BE2C (cell line): ENCODE results near the gene BTN1A1.

ENCODE experiments used
- DNase-seq: peaks from one replicate; pipeline ENCODE4 v3.0.0-alpha.2; 2020
- H3K27me3 ChIP-seq: fragments of 250-450 bp; sonication (Bioruptor Pico); 2 replicates; pipeline ENCODE4 v1.5.1; 2020; ENCODE audit warnings: mild to moderate bottlenecking
- H3K36me3 ChIP-seq: fragments of 250-450 bp; sonication (Bioruptor Pico); 2 replicates; pipeline ENCODE4 v1.5.1; 2020; ENCODE audit warnings: mild to moderate bottlenecking
- H3K4me1 ChIP-seq: fragments of 250-450 bp; sonication (Bioruptor Pico); 2 replicates; pipeline ENCODE4 v1.5.1; 2020
- H3K4me3 ChIP-seq: 2 replicates; pipeline ENCODE4 v1.5.1; 2011; ENCODE audit warnings: low read depth, low read length
- H3K9me3 ChIP-seq: fragments of 250-450 bp; sonication (Bioruptor Pico); 2 replicates; pipeline ENCODE4 v1.5.1; 2020
- CTCF ChIP-seq: IDR thresholded peaks from 2 replicates; pipeline ENCODE4 v1.5.1; 2012; ENCODE audit warnings: mild to moderate bottlenecking, low read depth, low read length

The BTN1A1 gene

GRCh38 chr6:26550250-26550993 lies 50.3 kb downstream of the BTN1A1 start:
- H3K36me3 ChIP-seq = peaks cover 3% of the 10 kb centered on the region; the same call in 1 of the 2 replicates
- TF ChIP-seq CTCF = no peak
- DNase-seq = peak; percentile 84
- H3K27me3 ChIP-seq = no peaks in the 10 kb centered on the region
- H3K4me1 ChIP-seq = no peaks in the 10 kb centered on the region
- H3K4me3 ChIP-seq = peak overlapping the region; percentile 72
- H3K9me3 ChIP-seq = no peaks in the 10 kb centered on the region

DNA sequence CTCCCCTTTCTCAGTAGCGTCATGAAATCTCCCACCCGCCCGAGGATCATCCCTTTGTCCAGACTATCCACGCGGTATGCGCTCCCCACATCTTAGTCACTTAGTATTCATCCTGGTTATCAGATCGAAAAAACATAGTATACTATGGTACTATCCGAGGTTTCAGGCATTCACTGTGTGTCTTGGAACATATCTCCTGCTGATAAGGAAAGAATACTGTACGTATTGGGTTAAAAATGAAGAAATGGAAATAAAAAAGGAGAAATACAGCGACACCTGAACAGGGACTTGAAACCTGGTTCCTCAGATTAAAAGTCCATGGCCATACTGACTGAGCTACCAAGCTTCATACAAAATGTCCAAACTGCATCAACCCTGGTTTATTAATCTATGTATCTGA lies 52.1 kb downstream of the BTN1A1 start:
- H3K4me1 ChIP-seq = no peaks in the 10 kb centered on the region

GRCh38 chr6:26552640-26553188 lies 52.6 kb downstream of the BTN1A1 start:
- H3K27me3 ChIP-seq = no peaks in the 10 kb centered on the region
- DNase-seq = no peak
- no peak for TF ChIP-seq CTCF

More for the DNA sequence above, 52.1 kb downstream of the BTN1A1 start:
- DNase-seq = no peak
- Histone ChIP-seq H3K36me3 (no peaks in the 10 kb centered on the region), H3K4me3 (peak overlapping the region; percentile 88), H3K9me3 (no peaks in the 10 kb centered on the region), H3K27me3 (no peaks in the 10 kb centered on the region)
- no peak for TF ChIP-seq CTCF

GRCh38 chr6:26553264-26553634 lies 53.1 kb downstream of the BTN1A1 start:
- Histone ChIP-seq H3K36me3 (no peaks in the 10 kb centered on the region), H3K4me1 (no peaks in the 10 kb centered on the region), H3K9me3 (no peaks in the 10 kb centered on the region), H3K4me3 (peak overlapping the region; percentile 88), H3K27me3 (no peaks in the 10 kb centered on the region)
- TF ChIP-seq CTCF = no peak
- peak; percentile 69 for DNase-seq

More at GRCh38 chr6:26552640-26553188, 52.6 kb downstream of the BTN1A1 start:
- Histone ChIP-seq H3K4me3 (peak overlapping the region; percentile 88), H3K36me3 (no peaks in the 10 kb centered on the region), H3K4me1 (no peaks in the 10 kb centered on the region), H3K9me3 (no peaks in the 10 kb centered on the region)

GRCh38 chr6:26553635-26554446 lies 53.7 kb downstream of the BTN1A1 start:
- peak; percentile 68 for DNase-seq
- no peak for TF ChIP-seq CTCF
- no peaks in the 10 kb centered on the region for H3K27me3 ChIP-seq
- H3K9me3 ChIP-seq = no peaks in the 10 kb centered on the region
- H3K4me3 ChIP-seq = peak overlapping the region; percentile 88
- H3K36me3 ChIP-seq = no peaks in the 10 kb centered on the region
- no peaks in the 10 kb centered on the region for H3K4me1 ChIP-seq

DNA sequence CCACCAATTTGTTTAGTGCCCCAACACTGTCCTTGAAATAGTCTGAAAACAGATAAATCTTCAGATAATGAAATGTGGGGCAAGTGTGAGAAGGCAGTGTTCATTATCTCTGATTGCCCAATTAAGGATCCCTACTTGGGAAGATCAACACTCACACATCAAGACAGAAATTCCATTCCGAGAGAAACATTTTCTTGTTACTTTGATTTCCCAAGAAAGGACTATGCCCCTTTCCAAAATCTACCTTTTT lies 54.3 kb downstream of the BTN1A1 start:
- Histone ChIP-seq H3K9me3 (no peaks in the 10 kb centered on the region), H3K27me3 (no peaks in the 10 kb centered on the region), H3K4me3 (peak overlapping the region; percentile 88), H3K36me3 (no peaks in the 10 kb centered on the region), H3K4me1 (no peaks in the 10 kb centered on the region)
- no peak for TF ChIP-seq CTCF
- DNase-seq = no peak
